K562 (cell line): ENCODE results near the gene CRLF3. TPM values are rescaled to one million over a fixed set of nuclear protein-coding genes. Genes with fewer than 3 reads are reported as not detected.

Experiments used
- BCOR ChIP-seq: fragments of 450-650 bp; IDR thresholded peaks from 2 replicates; pipeline ENCODE4 v1.6.1; 2016
- CBFA2T3 ChIP-seq: fragments of 450-650 bp; IDR thresholded peaks from 2 replicates; pipeline ENCODE4 v1.6.1; 2017
- CREM ChIP-seq: IDR thresholded peaks from 2 replicates; pipeline ENCODE4 v1.6.1; 2014; ENCODE audit warnings: antibody characterized with exemption, low read depth
- DACH1 ChIP-seq: fragments of 450-650 bp; IDR thresholded peaks from 2 replicates; pipeline ENCODE4 v1.6.1; 2018; ENCODE audit not compliant: partially characterized antibody
- ESRRA ChIP-seq: fragments of 450-650 bp; IDR thresholded peaks from 2 replicates; pipeline ENCODE4 v1.6.1; 2014; ENCODE audit warnings: low read depth, mild to moderate bottlenecking, moderate library complexity, borderline replicate concordance
- ETS2 ChIP-seq: IDR thresholded peaks from 2 replicates; pipeline ENCODE4 v1.6.1; 2016; ENCODE audit warnings: borderline replicate concordance, missing genetic modification characterization, mild to moderate bottlenecking, moderate library complexity, missing compliant biosample characterization; ENCODE audit not compliant: poor library complexity, severe bottlenecking
- FOXJ3 ChIP-seq: sonication (generic); formaldehyde crosslinking; IDR thresholded peaks from 2 replicates; pipeline ENCODE4 v1.4.0; 2020; ENCODE audit warnings: mild to moderate bottlenecking, missing genetic modification reagents
- NR4A1 ChIP-seq, 2 experiments: fragments of 250-450 bp in 1 of 2; fragments of 450-650 bp in 1 of 2; sonication (Bioruptor Pico) in 1 of 2; IDR thresholded peaks; 2 replicates each; pipeline versions ENCODE4 v1.4.0 to v1.6.1; 2016 to 2020; ENCODE audit warnings: mild to moderate bottlenecking in 2 of 2, missing compliant biosample characterization in 1 of 2, missing genetic modification characterization in 1 of 2, moderate library complexity in 1 of 2
- NRF1 ChIP-seq, 2 experiments: fragments of 450-650 bp; IDR thresholded peaks in 1 of 2; conservative IDR thresholded peaks in 1 of 2; 2 replicates each; pipeline ENCODE4 v1.6.1; 2014; ENCODE audit warnings: mild to moderate bottlenecking in 2 of 2
- SIN3A ChIP-seq, 2 experiments: fragments of 150-350 bp in 1 of 2; IDR thresholded peaks; 2 replicates each; pipeline ENCODE4 v1.6.1; 2011 to 2016; ENCODE audit warnings: borderline replicate concordance in 2 of 2, low read depth in 2 of 2, low read length in 2 of 2, mild to moderate bottlenecking in 2 of 2, moderate library complexity in 2 of 2; ENCODE audit not compliant: control insufficient read depth in 1 of 2
- SMAD2 ChIP-seq: fragments of 150-350 bp; IDR thresholded peaks from 2 replicates; pipeline ENCODE4 v1.6.1; 2014; ENCODE audit warnings: low read depth, mild to moderate bottlenecking, low read length
- SMAD4 ChIP-seq: fragments of 250-450 bp; sonication (Bioruptor Pico); conservative IDR thresholded peaks from 2 replicates; pipeline ENCODE4 v1.8.0; 2021; ENCODE audit warnings: inconsistent platforms, mild to moderate bottlenecking, moderate library complexity
- SMARCA5 ChIP-seq: fragments of 450-650 bp; IDR thresholded peaks from 2 replicates; pipeline ENCODE4 v1.6.1; 2016
- TCF7 ChIP-seq: sonication (generic); IDR thresholded peaks from 2 replicates; pipeline ENCODE4 v1.6.1; 2016; ENCODE audit warnings: antibody characterized with exemption, borderline replicate concordance
- THAP12 ChIP-seq: fragments of 250-450 bp; sonication (Bioruptor Pico); IDR thresholded peaks from 2 replicates; pipeline ENCODE4 v1.9.0; 2021; ENCODE audit warnings: mild to moderate bottlenecking, inconsistent platforms
- ZKSCAN8 ChIP-seq: fragments of 200-800 bp; sonication (Bioruptor generic); IDR thresholded peaks from 2 replicates; pipeline ENCODE4 v1.6.1; 2016; ENCODE audit warnings: missing genetic modification characterization, missing compliant biosample characterization
- ZNF668 ChIP-seq: fragments of 250-450 bp; sonication (Bioruptor Pico); IDR thresholded peaks from 2 replicates; pipeline ENCODE4 v1.8.0; 2022; ENCODE audit warnings: mild to moderate bottlenecking, inconsistent platforms
- ZSCAN29 ChIP-seq: fragments of 450-650 bp; IDR thresholded peaks from 2 replicates; pipeline ENCODE4 v1.6.1; 2017
- polyA plus RNA-seq, 8 experiments: library from polyadenylated mRNA; depleted of rRNA in 4 of 8; stranded (reverse) in 5 of 8; unstranded in 3 of 8; fragments of >200 nt; fragmentation: Nextera tagmentation in 2 of 8; fragmentation: Illumina TruSeq in 1 of 8; extraction: Ambion mirVana in 2 of 8; extraction: Trizol in 1 of 8; gene quantifications; 2 replicates each; pipeline versions ENCODE4 v1.2.1 to v1.2.3, GENCODE V29; 2011 to 2014; ENCODE audit warnings: inconsistent platforms in 1 of 8, missing spikeins in 1 of 8
- total RNA-seq, 7 experiments: library from RNA; depleted of rRNA in 6 of 7; stranded (reverse); fragments of >200 nt in 6 of 7; fragmentation: Illumina TruSeq in 2 of 7; extraction: Trizol in 2 of 7; gene quantifications; 2 replicates each; pipeline versions ENCODE4 v1.2.1 to v1.2.3, GENCODE V29; 2011 to 2021; ENCODE audit warnings: low replicate concordance in 1 of 7
- TF ChIP-seq, protein P1 (sequence below): sonication (generic); formaldehyde crosslinking; IDR thresholded peaks from 2 replicates; pipeline ENCODE4 v1.8.0; 2022; ENCODE audit warnings: mild to moderate bottlenecking, missing genetic modification reagents
- TF ChIP-seq, protein P2 (sequence below): fragments of 450-650 bp; conservative IDR thresholded peaks from 2 replicates; pipeline ENCODE4 v1.6.1; 2016; ENCODE audit warnings: missing genetic modification characterization, low read depth, mild to moderate bottlenecking, missing compliant biosample characterization, moderate library complexity
- TF ChIP-seq, protein P3 (sequence below), 2 experiments: IDR thresholded peaks in 1 of 2; conservative IDR thresholded peaks in 1 of 2; 2 replicates each; pipeline ENCODE4 v1.6.1; 2016; ENCODE audit warnings: low read depth in 2 of 2, mild to moderate bottlenecking in 1 of 2, missing compliant biosample characterization in 1 of 2, missing genetic modification characterization in 1 of 2, moderate library complexity in 1 of 2

CRLF3 gene
- total and polyA plus RNA-seq, 9 of the 15 experiments (the other 6 are each of a cell fraction or from before 2014, with no cell fraction given) = 13.2 to 55.9 (median 29.8) TPM

GRCh38 chr17:30831663-30832437, 7.4 kb upstream of the CRLF3 start, which contains the start of gene ATAD5 (continued):
- TF ChIP-seq SMAD2 (no peak), CREM (peak; percentile 54), ZKSCAN8 (CRISPR knock-in tag) (no peak), SMAD4 (CRISPR knock-in tag) (no peak), SMARCA5 (no peak), ZNF668 (CRISPR knock-in tag) (no peak), ESRRA (peak; percentile 45; the same call in 1 of the 2 replicates), TCF7 (no peak), NRF1 (conservative IDR thresholded peaks at IDR 0.05 in 1 of 2, IDR thresholded peaks at IDR 0.05 in 1 of 2) (peak; percentile 87 to 89), BCOR (no peak), ZSCAN29 (peak; percentile 7; the same call in 1 of the 2 replicates), SIN3A (IDR thresholded peaks at IDR 0.05; ENCODE audit: borderline replicate concordance in 2 of 2, control insufficient read depth in 1 of 2, low read depth in 2 of 2, low read length in 2 of 2) (peak; percentile 41 to 81; a peak in 2 of 4 replicates), THAP12 (CRISPR knock-in tag) (0 out of 2 replicates have a peak, but pooled peaks have one; percentile 37), CBFA2T3 (no peak), ETS2 (no peak), FOXJ3 (CRISPR knock-in tag) (no peak), DACH1 (no peak), NR4A1 (CRISPR knock-in tag; IDR thresholded peaks at IDR 0.05) (no peak), NR4A1 (tag; IDR thresholded peaks at IDR 0.05) (no peak)
- TF ChIP-seq, protein P1, sequence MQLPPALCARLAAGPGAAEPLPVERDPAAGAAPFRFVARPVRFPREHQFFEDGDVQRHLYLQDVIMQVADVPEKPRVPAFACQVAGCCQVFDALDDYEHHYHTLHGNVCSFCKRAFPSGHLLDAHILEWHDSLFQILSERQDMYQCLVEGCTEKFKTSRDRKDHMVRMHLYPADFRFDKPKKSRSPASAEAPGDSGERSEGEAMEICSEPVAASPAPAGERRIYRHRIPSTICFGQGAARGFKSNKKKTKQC (CRISPR knock-in tag) = no peak
- TF ChIP-seq, protein P2, sequence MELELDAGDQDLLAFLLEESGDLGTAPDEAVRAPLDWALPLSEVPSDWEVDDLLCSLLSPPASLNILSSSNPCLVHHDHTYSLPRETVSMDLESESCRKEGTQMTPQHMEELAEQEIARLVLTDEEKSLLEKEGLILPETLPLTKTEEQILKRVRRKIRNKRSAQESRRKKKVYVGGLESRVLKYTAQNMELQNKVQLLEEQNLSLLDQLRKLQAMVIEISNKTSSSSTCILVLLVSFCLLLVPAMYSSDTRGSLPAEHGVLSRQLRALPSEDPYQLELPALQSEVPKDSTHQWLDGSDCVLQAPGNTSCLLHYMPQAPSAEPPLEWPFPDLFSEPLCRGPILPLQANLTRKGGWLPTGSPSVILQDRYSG (tag) = no peak
- TF ChIP-seq, protein P3, sequence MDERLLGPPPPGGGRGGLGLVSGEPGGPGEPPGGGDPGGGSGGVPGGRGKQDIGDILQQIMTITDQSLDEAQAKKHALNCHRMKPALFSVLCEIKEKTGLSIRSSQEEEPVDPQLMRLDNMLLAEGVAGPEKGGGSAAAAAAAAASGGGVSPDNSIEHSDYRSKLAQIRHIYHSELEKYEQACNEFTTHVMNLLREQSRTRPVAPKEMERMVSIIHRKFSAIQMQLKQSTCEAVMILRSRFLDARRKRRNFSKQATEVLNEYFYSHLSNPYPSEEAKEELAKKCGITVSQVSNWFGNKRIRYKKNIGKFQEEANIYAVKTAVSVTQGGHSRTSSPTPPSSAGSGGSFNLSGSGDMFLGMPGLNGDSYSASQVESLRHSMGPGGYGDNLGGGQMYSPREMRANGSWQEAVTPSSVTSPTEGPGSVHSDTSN (CRISPR knock-in tag; IDR thresholded peaks at IDR 0.05; ENCODE audit: low read depth) = no peak
- TF ChIP-seq, protein P3 (tag; conservative IDR thresholded peaks at IDR 0.05; ENCODE audit: low read depth) = no peak
